Activated naive CD4-positive, alpha-beta T cell treated with anti-CD3 and anti-CD28 coated beads, Interleukin-2, amount 50 U/mL, for 72 hours (primary cell): ENCODE measurements around the gene CCHCR1. TPM values are rescaled to one million over a fixed set of nuclear protein-coding genes. Genes with fewer than 3 reads are reported as not detected.
A peak's percentile ranks its signal among the peaks of the same experiment; 100 is the strongest.

Source experiments
- ATAC-seq, 2 donors: fragments of 150-1000 bp; cut with Tn5 transposase; 2 replicates each; pipeline ENCODE4 v1.10.0; 2021; ENCODE audit warnings: mild to moderate bottlenecking in 2 of 2, moderate library complexity in 2 of 2
- DNase-seq, 2 donors: peaks; one replicate each; pipeline ENCODE4 v3.0.0; 2021 to 2022; ENCODE audit warnings: low spot score in 2 of 2
- H3K27ac Mint-ChIP-seq, 2 donors: one replicate each; pipeline ENCODE4 v1.8.0; 2022; ENCODE audit warnings: mild to moderate bottlenecking in 2 of 2, mixed read lengths in 2 of 2
- H3K36me3 Mint-ChIP-seq, 2 donors: one replicate each; pipeline ENCODE4 v1.8.0; 2022; ENCODE audit warnings: mixed read lengths in 2 of 2
- H3K9me3 Mint-ChIP-seq, 2 donors: one replicate each; pipeline ENCODE4 v1.8.0; 2022; ENCODE audit warnings: mixed read lengths in 2 of 2
- total RNA-seq, 2 donors: library from RNA; stranded (reverse); gene quantifications; one replicate each; pipeline ENCODE4 v1.2.3, GENCODE V29; 2022

The CCHCR1 gene
- total RNA-seq, 2 donors from 2014 or later: 73.5 to 86.2 TPM

- no peak for DNase-seq
- H3K36me3 Mint-ChIP-seq: no peaks in the 10 kb centered on the region
- no peaks in the 10 kb centered on the region for H3K9me3 Mint-ChIP-seq
- ATAC-seq: no peak
- H3K27ac Mint-ChIP-seq: no peak overlapping the region
These were observed 45.9 kb downstream of the CCHCR1 start for GRCh38 chr6:31111712-31112111.

- DNase-seq (no peak), ATAC-seq (no peak)
- H3K9me3 Mint-ChIP-seq: no peaks in the 10 kb centered on the region
- no peak overlapping the region for H3K27ac Mint-ChIP-seq
- H3K36me3 Mint-ChIP-seq: no peaks in the 10 kb centered on the region
These were observed 46.6 kb downstream of the CCHCR1 start for GRCh38 chr6:31110825-31111582.

GRCh38 chr6:31107052-31107451 lies 50.5 kb downstream of the CCHCR1 start:
- no peak for DNase-seq
- H3K9me3 Mint-ChIP-seq: no peaks in the 10 kb centered on the region
- H3K27ac Mint-ChIP-seq: no peak overlapping the region
- H3K36me3 Mint-ChIP-seq: no peaks in the 10 kb centered on the region
- no peak for ATAC-seq

- H3K27ac Mint-ChIP-seq: no peak overlapping the region
- H3K9me3 Mint-ChIP-seq: no peaks in the 10 kb centered on the region
- ATAC-seq (no peak), DNase-seq (no peak)
- no peaks in the 10 kb centered on the region for H3K36me3 Mint-ChIP-seq
These were observed 54.5 kb downstream of the CCHCR1 start for GRCh38 chr6:31103136-31103535.

GRCh38 chr6:31098449-31098938 lies 59.1 kb downstream of the CCHCR1 start:
- DNase-seq: no peak
- Mint-ChIP-seq H3K36me3 (no peaks in the 10 kb centered on the region), H3K9me3 (no peaks in the 10 kb centered on the region)

GRCh38 chr6:31096656-31097055 lies 60.9 kb downstream of the CCHCR1 start:
- no peaks in the 10 kb centered on the region for H3K36me3 Mint-ChIP-seq
- ATAC-seq (no peak), DNase-seq (no peak)
- H3K27ac Mint-ChIP-seq: no peak overlapping the region
- no peaks in the 10 kb centered on the region for H3K9me3 Mint-ChIP-seq

More at GRCh38 chr6:31098449-31098938, 59.1 kb downstream of the CCHCR1 start:
- no peak overlapping the region for H3K27ac Mint-ChIP-seq
- ATAC-seq: no peak

GRCh38 chr6:31096215-31096614 lies 61.4 kb downstream of the CCHCR1 start:
- H3K9me3 Mint-ChIP-seq: no peaks in the 10 kb centered on the region
- DNase-seq (no peak), ATAC-seq (no peak)
- H3K27ac Mint-ChIP-seq: peak overlapping the region in 1 of 2 donors; percentile 10
- no peaks in the 10 kb centered on the region for H3K36me3 Mint-ChIP-seq

GRCh38 chr6:31094389-31094881 lies 63.2 kb downstream of the CCHCR1 start:
- DNase-seq: no peak
- no peaks in the 10 kb centered on the region for H3K36me3 Mint-ChIP-seq
- no peaks in the 10 kb centered on the region for H3K9me3 Mint-ChIP-seq
- H3K27ac Mint-ChIP-seq: peak overlapping the region; percentile 31 to 73
- ATAC-seq: peak; percentile 47 to 64

GRCh38 chr6:31092769-31093505 lies 64.7 kb downstream of the CCHCR1 start:
- no peaks in the 10 kb centered on the region for H3K36me3 Mint-ChIP-seq

More at GRCh38 chr6:31092769-31093505, 64.7 kb downstream of the CCHCR1 start:
- DNase-seq (no peak), ATAC-seq (no peak)
- no peak overlapping the region for H3K27ac Mint-ChIP-seq
- H3K9me3 Mint-ChIP-seq: no peaks in the 10 kb centered on the region

Other genes with a start within 250 kb of the CCHCR1 start
- gene GTF2H4, start 249.6 kb downstream of the CCHCR1 start, total RNA-seq: 10 to 100 TPM; 27.6 to 44.9 TPM
- 10 to 100 TPM; 55.1 to 55.7 TPM for gene VARS2, start 243.6 kb downstream of the CCHCR1 start, total RNA-seq
- not detected for gene SFTA2, start 225.6 kb downstream of the CCHCR1 start, total RNA-seq
- gene MUCL3, start 216.8 kb downstream of the CCHCR1 start, total RNA-seq: not detected
- gene MUC21, start 174.1 kb downstream of the CCHCR1 start, total RNA-seq: not detected
- not detected for gene MUC22, start 147.3 kb downstream of the CCHCR1 start, total RNA-seq
- gene C6orf15, start 45.2 kb downstream of the CCHCR1 start, total RNA-seq: not detected
- 1 to 10 TPM in 1 of 2 donors, under 1 TPM in 1; 0.41 to 3.2 TPM for gene PSORS1C1, start 43.0 kb downstream of the CCHCR1 start, total RNA-seq
- gene CDSN, start 37.4 kb downstream of the CCHCR1 start, total RNA-seq: not detected
- gene PSORS1C2, start 18.7 kb downstream of the CCHCR1 start, total RNA-seq: not detected
- gene TCF19, start 787 bp upstream of the CCHCR1 start, total RNA-seq: 100 to 1,000 TPM in 1 of 2 donors, 10 to 100 TPM in 1; 93.3 to 100 TPM
- under 1 TPM in 1 of 2 donors, not detected in 1; 0.59 TPM for gene POU5F1, start 12.9 kb upstream of the CCHCR1 start, total RNA-seq
- gene HLA-C, start 114.3 kb upstream of the CCHCR1 start, total RNA-seq: 1,000 to 10,000 TPM in 1 of 2 donors, 100 to 1,000 TPM in 1; 501 to 2,234 TPM
- 1,000 to 10,000 TPM; 2,668 to 4,981 TPM for gene HLA-B, start 199.4 kb upstream of the CCHCR1 start, total RNA-seq
- gene MICA, start 245.8 kb upstream of the CCHCR1 start, total RNA-seq: 10 to 100 TPM; 11.0 to 24.2 TPM